Subcutaneous adipose tissue (tissue), 4 donors: ENCODE results near the gene PRSS48. TPM values are rescaled to one million over a fixed set of nuclear protein-coding genes. Genes with fewer than 3 reads are reported as not detected.

Source experiments
- total RNA-seq, 4 donors: library from RNA; depleted of rRNA; stranded (reverse); fragments of >200 nt; gene quantifications; one replicate each; pipeline ENCODE4 v1.1.0, GENCODE V29; 2016
- TF ChIP-seq, protein P1 (sequence below): fragments of 450-650 bp; IDR thresholded peaks from one replicate; pipeline ENCODE4 v1.5.1; 2016; ENCODE audit warnings: low read depth, mild to moderate bottlenecking, control low read depth, antibody characterized with exemption, moderate library complexity

PRSS48 gene
- total RNA-seq, 4 donors from 2014 or later = not detected

- TF ChIP-seq, protein P1, sequence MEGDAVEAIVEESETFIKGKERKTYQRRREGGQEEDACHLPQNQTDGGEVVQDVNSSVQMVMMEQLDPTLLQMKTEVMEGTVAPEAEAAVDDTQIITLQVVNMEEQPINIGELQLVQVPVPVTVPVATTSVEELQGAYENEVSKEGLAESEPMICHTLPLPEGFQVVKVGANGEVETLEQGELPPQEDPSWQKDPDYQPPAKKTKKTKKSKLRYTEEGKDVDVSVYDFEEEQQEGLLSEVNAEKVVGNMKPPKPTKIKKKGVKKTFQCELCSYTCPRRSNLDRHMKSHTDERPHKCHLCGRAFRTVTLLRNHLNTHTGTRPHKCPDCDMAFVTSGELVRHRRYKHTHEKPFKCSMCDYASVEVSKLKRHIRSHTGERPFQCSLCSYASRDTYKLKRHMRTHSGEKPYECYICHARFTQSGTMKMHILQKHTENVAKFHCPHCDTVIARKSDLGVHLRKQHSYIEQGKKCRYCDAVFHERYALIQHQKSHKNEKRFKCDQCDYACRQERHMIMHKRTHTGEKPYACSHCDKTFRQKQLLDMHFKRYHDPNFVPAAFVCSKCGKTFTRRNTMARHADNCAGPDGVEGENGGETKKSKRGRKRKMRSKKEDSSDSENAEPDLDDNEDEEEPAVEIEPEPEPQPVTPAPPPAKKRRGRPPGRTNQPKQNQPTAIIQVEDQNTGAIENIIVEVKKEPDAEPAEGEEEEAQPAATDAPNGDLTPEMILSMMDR = no peak
These were observed 37.0 kb downstream of the PRSS48 start for GRCh38 chr4:151314010-151314355.

DNA sequence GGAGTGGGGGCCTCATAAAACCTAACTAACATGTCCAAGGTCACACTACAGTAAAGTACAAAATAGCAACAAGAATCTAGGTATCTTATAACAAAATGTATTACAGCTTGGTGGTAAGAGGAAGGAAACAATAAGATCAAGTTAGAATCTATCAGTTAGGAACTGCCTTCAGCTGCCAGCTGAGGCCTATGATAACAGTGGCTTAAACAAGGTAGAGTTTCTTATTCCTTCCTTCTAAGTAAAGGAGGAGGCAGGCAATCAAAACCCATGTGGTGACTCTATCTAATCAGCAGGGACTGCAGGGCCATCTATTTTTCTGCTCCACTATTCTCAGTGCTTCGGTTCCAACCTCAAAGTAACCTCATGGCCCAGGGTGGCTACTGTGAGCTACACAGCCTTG is 37.5 kb downstream of the PRSS48 start:
- TF ChIP-seq, protein P1 = no peak

DNA sequence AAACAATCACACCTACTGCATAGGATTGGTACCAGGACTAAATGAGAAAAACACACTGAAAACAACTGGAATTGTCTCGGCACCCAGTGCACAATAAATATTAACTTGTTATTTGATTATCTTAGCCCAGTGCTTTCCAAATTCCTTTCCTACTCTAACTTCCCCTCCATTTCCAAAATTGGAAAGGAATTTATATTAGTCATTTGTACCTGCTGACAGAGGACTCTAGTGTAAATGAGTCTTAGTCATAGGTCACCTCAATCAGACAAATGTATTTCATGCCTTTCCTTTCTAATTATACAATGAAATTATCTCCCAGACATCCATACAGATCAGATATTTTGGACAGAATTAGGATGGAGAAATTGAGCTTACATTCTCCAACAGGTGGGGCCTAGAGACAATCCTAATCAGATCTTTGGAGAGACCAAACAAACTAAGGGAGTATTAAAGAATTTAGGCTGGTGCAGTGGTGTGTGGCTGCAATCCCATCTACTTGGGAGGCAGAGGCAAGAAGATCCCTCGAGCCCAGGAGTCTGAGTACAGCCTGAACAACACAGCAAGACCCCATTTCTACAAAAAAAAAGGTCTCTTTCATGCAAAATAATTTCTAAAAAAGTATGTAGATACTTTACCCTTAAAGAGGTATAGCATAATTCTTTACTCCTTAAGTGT is 38.4 kb downstream of the PRSS48 start:
- TF ChIP-seq, protein P1 = no peak

GRCh38 chr4:151316645-151317044 is 39.7 kb downstream of the PRSS48 start:
- TF ChIP-seq, protein P1 = no peak

DNA sequence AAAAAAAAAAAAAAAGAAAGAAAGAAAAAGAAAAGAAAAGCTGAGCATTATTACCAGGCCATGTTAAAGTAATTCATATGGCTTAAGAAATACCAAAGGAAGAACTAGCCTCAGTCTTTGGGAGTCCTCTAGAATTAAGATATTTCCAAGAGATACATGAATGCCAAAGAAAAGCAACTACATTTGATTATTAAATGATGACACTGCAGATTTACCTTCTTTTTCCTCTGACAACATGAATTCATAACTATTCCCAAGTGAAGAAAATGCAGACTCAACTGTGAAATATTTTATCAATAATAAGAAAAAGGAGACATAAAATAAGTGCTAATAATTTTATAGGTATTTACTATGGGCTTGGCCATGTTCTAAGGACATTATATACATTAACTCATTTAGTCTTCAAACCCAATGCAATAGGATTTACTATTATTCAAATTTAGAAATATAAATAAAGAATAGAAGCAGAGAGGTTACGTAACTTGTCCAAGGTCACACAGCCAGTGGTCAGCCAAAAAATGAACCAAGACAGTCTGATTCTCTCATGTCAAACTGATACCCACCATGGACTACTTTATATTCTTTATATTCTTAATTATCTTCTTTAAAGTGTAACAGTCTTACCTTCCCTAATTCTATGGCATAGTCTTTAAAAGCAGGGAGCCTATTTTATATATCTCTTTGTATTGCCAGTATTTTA is 41.5 kb downstream of the PRSS48 start:
- TF ChIP-seq, protein P1 = no peak

DNA sequence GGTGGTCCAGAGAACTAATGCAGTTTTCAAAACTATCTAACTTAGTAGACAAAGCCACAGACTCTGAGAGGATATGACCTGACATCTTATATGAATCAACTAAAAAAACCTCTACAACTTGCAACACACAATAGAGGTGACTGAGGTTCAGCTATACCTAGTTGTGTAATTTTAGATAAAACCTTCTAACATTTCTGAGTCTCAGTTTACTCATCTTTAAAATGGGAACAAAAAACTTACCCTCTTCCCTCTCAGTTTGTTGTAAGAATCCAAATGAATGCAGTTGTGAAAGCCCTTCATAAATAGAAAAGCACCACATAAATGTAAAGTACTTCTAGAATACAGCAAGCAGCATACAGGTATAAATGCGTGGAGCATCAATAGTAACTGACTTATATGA is 42.5 kb downstream of the PRSS48 start:
- TF ChIP-seq, protein P1 = no peak

DNA sequence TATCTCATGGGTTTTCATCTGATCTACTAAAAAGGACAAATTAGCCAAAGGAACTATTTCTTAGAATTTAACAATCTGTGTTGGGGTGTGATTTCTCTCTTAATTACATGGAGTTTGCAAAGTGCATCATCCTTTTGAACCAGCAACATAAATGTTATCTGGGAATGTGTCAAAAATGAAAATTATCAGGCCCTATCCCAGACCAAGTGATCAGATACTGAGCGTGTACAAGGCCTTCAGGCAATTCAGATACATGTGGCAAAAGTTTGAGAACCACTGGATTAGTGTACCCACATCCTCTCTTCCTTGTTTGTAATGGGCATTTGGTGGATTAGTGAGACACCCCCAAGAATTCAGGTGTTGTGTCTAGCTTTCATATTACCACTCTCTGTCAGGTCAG is 44.6 kb downstream of the PRSS48 start:
- TF ChIP-seq, protein P1 = no peak
